HG03097 (cell line): ENCODE data around the gene SF3B3.
"Not testable (repeated sequence)": the region's sequence is repeated elsewhere in the genome, so short reads cannot be mapped to it uniquely, and the experiment has no call there.

Source experiments
- ATAC-seq: cut with Tn5 transposase; IDR thresholded peaks from one replicate; pipeline ENCODE4 v1.9.1; 2021; ENCODE audit not compliant: unreplicated experiment, low FRiP score

Gene SF3B3

DNA sequence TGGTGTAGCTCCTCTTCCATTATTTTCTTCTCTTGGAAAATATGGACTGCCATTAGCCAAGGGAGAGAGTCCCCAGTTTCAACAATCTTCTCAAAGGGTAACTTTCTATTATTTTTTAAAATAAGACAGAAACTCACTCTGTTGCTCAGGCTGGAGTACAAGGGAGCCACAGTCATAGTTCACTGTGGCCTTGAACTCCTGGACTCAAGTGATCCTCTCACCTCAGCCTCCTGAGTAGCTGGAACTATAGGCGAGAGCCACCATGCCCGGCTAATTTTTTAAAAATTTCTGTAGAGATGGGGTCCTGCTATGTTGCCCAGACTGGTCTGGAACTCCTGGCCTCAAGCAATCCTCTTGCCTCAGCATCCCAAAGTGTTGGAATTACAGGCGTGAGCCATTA lies 13.4 kb upstream of the SF3B3 start:
- no peak for ATAC-seq

DNA sequence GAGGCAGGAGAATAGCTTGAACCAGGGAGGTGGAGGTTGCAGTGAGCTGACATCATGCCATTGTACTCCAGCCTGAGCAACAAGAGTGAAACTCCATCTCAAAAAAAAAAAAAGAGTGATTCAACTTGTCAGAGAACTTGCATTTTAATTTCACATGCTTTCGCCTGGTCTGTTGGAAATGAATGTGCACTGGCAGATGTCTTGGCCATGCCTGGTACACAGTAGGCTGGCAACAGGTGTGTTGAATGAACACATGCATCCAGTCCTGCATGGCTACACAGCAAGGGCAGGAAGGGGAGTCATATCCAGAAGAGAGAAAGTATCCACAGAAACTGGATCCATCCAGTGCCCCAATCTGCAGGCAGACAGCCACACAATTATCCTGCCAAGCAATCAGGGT lies 11.8 kb upstream of the SF3B3 start:
- ATAC-seq: no peak

DNA sequence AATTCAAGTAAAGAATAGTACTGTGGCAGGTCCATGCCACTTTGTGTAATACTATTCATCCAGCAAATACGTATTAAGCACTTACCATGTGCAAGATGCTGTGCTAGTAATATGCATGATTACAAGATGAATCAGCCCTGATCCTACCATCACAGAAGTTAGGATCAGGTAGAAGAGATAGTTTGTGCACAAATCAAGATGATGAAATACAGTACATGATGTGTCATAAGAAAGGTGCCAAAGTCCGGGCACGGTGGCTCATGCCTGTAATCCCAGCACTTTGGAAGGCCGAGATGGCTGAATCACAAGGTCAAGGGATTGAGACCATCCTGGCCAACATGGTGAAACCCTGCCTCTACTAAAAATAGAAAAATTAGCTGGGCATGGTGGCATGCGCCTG lies 11.2 kb upstream of the SF3B3 start:
- no peak for ATAC-seq

DNA sequence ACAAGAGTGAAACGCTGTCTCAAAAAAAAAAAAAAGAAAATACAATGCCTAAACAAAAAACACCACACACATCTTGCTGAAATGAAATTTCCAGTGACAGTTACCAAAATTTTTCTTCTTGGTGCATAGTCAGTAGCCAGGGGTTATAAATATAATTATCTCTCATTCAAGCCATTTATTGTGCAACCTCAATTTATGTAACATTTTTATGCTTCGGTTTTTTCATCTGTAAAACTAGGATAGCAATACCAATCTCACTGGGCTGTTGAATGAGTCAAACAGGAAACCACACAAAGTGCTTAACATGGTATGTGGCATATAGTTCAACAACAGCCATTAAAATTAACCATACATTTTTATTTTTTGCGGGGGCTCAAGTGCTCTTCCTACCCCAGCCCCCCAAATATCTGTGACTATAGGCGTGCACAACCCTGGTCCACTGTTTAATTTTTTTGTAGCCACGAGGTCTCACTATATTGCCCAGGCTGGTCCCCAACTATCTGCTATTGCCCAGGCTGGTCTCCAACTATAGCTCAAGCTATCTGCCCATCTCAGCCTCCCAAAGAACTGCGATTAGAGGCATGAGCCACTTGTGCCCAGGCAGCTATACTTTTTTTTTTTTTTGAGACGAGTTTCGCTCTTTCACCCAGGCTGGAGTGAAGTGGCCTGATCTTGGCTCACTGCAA lies 2.9 kb upstream of the SF3B3 start:
- ATAC-seq: no peak

DNA sequence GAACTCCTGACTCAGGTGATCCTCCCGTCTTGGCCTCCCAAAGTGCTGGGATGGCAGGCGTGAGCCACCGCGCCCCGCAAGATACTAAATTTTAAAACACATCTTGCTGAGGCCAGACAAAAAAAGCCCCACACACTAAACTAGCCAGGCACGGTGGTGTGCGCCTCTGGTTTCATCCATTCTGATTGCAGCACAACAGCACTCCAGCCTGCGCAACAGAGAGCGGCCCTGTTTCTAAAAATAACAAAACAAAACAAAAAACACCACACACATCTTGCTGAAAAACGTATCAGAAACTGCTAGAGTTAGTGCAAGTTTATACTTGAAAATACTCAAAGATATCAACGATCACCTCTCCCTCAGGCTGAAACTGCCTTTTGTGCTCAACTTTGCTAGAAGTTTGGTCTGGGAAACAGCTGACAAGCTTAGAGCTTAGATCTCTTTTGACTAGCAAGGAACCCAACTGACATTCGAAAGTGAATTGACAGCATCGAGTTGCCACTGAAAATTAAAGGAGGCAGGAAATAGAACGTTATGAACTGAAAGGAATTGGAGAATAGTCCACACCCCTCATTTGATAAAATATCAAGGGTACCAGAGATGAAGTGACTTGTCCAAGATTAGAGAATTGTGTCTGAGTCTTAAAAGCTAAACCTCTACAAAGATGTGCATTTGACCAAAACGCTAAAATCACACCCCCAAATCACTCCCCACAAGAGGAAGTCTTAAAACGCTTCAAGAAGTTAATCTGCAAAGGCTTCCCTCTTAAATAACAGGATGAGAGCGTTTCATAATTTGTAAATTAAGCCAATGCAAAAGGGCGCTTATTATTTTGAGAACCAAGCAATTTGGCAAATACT lies 1.2 kb upstream of the SF3B3 start:
- ATAC-seq: no peak

DNA sequence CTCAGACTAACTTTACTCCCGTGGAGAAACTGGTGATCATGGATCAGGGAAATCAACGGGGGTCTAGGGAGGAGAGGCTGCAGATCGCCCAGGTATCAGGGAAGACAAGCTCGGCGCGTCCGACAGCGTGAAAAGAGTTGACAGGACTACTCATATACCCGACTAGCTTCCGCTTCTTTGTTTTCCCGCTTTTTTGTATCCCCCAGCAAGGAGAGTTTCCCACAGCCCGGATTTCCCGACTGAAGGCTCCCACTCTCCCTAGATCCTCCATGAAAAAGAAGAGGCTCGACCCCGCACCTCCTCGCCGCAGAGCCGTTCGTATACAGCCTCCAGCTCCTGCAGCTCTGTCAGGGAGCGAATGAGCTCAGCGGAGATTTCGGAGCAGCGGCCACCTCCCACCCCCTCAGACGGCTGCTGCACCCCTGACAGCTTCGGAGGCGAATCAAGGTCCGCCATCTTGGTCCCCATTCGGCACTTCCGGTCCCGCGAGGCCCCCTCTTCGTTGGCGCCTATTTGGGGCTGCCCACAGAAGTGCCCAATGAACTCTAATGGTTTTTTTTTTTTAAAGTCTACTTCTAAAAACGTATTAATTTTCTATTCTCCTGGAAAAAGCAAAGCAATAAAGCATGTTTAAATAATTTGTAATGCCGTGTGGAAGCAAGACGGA lies 407 bp upstream of the SF3B3 start, which contains the start of gene COG4:
TSS of gene COG4 (minus strand) at position 479 of the 667 bp plus-strand sequence. CDS start at position 468, 11 bp downstream.
- ATAC-seq: peak; percentile 63

DNA sequence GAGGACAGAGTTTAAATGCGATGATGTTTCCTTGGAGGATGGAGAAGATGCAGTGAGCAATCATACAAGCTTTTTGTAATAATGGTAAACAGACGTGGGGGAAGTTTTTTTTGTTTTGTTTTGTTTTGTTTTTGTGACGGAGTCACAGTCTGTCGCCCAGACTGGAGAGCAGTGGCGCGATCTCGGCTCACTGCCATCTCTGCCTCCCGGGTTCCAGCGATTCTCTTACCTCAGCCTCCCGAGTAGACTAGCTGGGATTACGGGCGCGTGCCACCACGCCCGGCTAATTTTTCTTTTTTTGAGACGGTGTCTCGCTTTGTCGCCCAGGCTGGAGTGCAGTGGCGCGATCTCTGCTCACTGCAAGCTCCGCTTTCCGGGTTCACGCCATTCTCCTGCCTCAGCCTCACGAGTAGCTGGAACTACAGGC lies 796 bp downstream of the SF3B3 start:
- ATAC-seq: not testable (repeated sequence)

DNA sequence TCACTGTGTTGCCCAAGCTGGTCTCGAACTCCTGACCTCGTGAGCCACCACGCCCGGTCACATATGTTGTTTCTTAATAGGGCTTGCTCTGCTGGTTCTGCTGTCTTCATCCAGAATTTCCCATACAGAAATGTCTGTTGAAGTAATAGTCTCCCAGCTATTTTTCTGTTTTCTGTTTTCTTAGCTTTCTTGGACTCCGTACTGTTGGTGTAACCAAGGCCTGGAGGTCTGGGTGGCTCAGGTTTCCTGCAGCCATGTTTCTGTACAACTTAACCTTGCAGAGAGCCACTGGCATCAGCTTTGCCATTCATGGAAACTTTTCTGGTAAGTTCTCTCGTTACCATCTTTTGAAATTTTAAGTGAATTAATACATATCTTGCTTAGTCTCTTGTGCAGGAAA lies 2.8 kb downstream of the SF3B3 start:
- ATAC-seq: no peak

DNA sequence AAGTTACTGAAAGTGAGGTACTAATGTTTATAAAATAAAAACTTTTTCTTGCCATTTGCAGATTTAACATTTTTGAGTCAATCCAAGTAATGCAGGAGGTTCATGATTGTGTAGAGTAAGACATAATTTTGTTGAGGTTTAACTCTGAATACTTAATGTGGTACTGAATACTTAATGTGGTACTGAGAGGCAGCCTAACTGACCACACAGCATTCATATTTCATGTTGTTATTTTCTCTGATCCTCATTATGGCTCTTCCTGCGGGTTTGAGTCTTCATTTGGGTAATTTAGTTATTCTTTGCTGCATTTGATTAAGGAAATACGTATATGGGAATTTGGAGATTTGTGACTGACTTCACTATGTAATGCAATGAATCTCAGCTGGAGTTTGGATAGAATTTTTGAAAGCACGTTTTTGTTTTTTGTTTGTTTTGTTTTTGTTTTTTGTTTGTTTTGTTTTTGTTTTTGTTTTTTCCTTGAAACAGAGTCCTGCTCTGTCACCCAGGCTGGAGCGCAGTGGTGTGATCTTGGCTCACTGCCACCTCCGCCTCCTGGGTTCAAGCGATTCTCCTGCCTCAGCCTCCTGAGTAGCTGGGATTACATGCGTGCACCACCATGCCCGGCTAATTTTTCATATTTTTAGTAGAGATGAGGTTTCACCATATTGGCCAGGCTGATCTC lies 3.8 kb downstream of the SF3B3 start:
- ATAC-seq: no peak

DNA sequence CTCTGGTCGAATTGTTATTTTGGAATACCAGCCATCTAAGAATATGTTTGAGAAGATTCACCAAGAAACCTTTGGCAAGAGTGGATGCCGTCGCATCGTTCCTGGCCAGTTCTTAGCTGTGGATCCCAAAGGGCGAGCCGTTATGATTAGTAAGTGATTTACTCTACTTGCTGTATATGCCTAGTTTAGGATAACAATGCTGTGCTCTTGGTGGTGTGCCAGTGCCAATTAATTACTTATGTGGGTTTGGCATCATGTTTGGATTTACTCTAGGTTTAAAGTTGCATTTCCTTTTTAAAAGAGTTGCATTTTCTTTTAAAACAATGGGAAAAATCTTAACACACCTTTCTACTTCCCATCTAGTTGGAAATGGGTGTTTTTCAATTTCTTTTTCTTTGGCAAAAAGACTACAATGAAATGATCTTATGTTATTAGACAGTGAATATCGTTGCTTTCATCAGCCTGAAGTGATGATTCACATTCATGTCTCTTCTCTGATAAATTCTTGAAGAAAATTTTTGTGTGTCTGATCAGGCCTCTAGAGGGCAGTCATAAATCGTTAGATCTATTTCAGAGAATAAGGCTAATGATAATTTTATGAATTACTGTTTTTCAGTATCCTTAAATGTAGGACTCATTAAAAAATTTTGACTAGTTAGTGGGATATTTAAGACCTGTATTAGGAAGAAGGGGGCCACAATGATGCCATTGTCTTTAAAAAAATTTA lies 5.6 kb downstream of the SF3B3 start:
- ATAC-seq: no peak

DNA sequence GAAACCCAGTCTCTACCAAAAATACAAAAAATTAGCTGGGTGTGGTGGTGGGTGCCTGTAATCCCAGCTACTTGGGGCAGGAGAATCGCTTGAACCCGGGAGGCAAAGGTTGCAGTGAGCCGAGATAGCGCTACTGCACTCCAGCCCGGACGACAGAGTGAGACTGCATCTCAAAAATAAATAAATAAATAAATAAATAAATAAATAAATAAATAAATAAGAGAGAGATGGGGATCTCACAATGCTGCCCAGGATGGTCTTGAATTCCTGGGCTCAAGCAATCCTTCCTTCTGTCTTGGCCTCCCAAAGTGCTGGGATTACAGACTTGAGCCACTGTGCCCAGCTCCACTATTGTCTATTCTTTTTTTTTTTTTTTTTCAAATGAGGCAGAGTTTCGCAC lies 6.3 kb downstream of the SF3B3 start:
- not testable (repeated sequence) for ATAC-seq

DNA sequence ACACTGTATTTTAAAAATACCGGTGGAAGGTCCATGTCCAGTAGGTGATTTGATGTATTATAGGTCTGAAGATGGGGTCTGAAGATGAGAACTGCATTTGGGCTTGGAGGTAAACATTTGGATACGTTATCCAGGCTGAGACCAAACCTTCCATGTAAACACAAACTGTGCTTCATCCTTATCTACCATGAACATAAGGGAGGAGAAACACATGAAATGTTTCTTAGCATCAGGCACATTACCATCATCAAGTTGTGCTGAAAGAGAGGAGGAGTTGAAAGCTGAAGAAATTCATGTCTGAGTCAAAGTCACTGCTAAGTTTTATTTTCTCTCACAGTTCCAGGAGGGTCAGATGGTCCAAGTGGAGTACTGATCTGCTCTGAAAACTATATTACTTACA lies 11.4 kb downstream of the SF3B3 start:
- ATAC-seq: no peak

DNA sequence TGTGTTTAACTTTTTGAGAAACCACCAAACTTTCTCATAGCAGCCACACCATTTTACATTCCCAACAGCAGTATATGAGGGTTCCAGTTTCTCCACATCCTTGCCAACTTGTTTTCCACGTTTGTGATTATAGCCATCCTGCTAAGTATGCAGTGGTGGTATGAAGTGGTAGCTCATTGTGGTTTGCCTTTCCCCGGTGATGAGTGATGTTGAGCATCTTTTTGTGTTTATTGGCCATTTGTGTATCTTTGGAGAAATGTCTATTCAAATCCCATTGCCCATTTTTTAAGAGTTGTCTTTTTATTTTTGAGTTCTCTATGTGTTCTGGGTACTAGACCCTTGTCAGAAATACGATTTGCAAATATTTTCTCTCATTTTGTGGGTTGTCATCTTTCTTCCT lies 17.4 kb downstream of the SF3B3 start:
- no peak for ATAC-seq

DNA sequence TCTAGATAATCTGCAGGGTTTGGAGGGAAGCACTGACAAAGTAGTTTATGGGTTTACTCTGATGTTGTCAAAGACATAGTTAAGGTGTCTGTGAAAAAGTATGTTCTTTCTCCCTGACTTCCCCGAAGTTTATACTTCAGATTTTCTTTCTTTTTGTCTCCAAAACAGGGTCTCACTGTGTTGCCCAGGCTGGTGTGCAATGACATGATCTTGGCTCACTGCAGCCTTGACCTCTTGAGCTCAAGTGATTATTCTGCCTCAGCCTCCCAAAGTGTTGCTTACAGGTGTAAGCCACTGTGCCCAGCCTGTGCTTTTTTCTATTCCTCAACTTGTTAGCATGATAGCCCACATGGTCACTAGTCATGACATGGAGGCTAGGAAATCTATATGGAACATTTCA lies 20.9 kb downstream of the SF3B3 start:
- ATAC-seq: no peak

DNA sequence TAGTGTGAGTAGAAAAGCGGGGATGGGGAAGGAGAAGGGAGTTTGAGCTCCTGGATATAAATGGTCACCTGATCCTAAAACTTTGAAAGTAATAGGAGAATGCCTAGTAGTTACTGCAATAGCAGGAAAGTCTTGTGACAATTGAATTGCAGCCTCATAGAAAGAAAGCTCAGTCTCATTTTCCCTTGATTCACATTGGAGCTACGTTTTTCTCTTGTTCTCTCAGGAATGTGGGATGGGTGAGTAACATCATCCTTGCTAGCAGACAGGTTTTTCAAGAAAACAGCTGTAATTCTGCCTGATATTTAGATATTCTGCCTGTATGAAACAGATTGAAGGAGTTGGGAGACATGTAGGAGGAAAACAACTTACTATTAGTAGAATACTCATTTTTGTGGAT lies 25.3 kb downstream of the SF3B3 start:
- no peak for ATAC-seq

DNA sequence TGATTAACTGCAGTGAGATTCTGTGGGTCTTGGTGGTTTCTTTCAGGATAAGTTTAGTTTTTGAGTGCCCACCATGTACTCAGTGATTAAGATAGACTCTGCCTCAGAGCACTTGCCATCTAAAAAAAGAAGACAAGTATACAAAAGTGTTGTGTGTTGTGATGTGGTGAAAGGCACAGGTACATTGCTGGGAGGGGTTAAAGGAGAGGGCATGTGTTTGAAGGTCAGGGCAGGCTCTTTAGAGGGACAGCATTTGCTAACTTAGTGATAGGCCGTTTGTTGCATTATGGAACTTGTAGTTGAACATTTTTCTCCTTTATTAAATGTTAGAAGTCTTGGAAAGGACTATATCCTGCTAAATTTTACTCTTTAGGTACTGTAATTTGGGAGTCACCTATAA lies 26.5 kb downstream of the SF3B3 start:
- no peak for ATAC-seq

DNA sequence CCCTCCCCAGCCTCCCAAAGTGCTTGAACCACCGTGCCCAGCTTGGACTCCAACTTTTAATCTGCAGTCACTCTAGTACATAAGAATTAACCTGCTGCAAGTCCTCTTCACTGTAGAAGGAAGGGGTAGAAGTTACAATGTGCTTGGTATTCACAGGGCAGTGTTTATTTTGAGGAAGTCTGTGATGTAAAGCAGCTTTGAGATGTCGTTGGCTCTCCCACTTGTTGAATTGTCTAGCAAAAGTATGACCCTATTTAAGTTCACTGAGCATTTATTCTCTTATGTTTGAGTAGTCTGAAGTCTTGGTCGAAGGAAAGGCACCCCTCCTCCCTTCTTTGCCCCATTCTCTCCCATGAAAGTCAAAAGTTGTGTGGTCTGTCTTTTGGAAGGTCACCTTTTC lies 28.2 kb downstream of the SF3B3 start:
- ATAC-seq: no peak

DNA sequence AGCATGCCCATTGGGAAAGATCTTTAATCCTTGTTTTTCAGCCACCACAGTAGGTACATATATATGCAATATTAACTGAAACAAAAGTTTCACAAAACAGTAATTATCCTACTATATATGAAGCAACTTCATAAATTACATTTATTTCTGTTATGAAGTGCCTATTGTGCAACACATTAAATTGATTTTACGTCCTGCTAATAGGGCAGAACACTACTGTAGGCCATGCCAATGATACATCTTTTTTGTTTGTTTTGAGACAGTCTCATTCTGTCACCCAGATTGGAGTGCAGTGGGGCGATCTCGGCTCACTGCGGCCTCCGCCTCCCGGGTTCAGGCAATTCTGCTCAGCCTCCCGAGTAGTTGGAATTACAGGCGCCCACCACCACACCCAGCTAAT lies 29.1 kb downstream of the SF3B3 start:
- ATAC-seq: no peak

DNA sequence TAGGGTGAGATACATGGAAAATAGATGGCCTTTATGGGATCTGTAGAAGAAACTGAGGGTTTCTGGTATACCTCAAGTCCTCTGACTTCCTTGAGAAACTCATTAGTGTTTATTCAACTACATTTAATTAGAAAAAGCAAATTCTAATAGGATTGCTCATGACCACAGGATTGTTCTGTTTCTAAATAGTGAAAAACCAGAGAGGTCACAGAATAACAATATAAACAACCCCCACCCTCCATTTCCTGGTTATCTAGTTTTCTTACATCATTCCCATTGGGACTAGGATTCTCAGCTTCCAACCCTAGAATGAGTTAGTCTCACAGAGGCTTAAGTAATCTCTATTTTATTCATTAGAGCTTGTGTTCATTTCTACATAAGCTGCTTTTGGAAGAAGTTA lies 30.0 kb downstream of the SF3B3 start:
- no peak for ATAC-seq

DNA sequence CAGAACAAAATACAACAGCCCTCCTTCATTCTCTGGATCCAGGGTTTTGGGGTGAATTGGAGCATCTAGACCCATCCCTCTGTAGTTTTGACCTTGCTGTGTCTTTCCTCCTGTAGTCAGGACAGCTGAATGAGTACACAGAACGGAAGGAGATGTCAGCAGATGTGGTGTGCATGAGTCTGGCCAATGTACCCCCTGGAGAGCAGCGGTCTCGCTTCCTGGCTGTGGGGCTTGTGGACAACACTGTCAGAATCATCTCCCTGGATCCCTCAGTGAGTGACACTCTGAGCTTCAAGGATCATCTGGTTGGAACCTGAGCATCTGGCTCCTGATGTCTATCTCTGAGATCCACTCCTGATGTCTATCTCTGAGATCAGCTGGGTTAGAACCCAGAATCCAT lies 32.4 kb downstream of the SF3B3 start:
- ATAC-seq: no peak
